ENCODE results near the gene ABL1.

Gene ABL1

GRCh38 chr9:130852801-130853200 is 17.7 kb downstream of the ABL1 start:
- DNase-seq: no peak

GRCh38 chr9:130854092-130854491 is 19.0 kb downstream of the ABL1 start:
- no peak for DNase-seq

- no peak for DNase-seq
Observed at GRCh38 chr9:130854835-130855234, 19.8 kb downstream of the ABL1 start.

- no peak for DNase-seq
Observed at GRCh38 chr9:130856474-130856873, 21.4 kb downstream of the ABL1 start.

- no peak for DNase-seq
Observed at GRCh38 chr9:130857864-130858738, 23.0 kb downstream of the ABL1 start.

- no peak for DNase-seq
Observed at GRCh38 chr9:130858739-130859705, 24.0 kb downstream of the ABL1 start.

- peak; percentile 14 for DNase-seq
Observed at GRCh38 chr9:130860458-130861316, 25.6 kb downstream of the ABL1 start.

GRCh38 chr9:130861372-130862180 is 26.5 kb downstream of the ABL1 start:
- no peak for DNase-seq

GRCh38 chr9:130862217-130862616 is 27.2 kb downstream of the ABL1 start:
- DNase-seq: no peak

- DNase-seq: no peak
Observed at GRCh38 chr9:130862747-130863146, 27.7 kb downstream of the ABL1 start.

- DNase-seq: no peak
Observed at GRCh38 chr9:130864541-130864940, 29.5 kb downstream of the ABL1 start.

GRCh38 chr9:130865921-130866320 is 30.9 kb downstream of the ABL1 start:
- no peak for DNase-seq

- peak; percentile 88 for DNase-seq
Observed at GRCh38 chr9:130866474-130866965, 31.5 kb downstream of the ABL1 start.

- no peak for DNase-seq
Observed at GRCh38 chr9:130867556-130867955, 32.5 kb downstream of the ABL1 start.

GRCh38 chr9:130868230-130868629 is 33.2 kb downstream of the ABL1 start:
- no peak for DNase-seq

GRCh38 chr9:130869250-130869649 is 34.2 kb downstream of the ABL1 start:
- DNase-seq: peak; percentile 81

- DNase-seq: no peak
Observed at GRCh38 chr9:130870491-130871381, 35.7 kb downstream of the ABL1 start.

- no peak for DNase-seq
Observed at GRCh38 chr9:130871395-130872062, 36.5 kb downstream of the ABL1 start.

GRCh38 chr9:130872093-130872492 is 37.0 kb downstream of the ABL1 start:
- DNase-seq: no peak

- no peak for DNase-seq
Observed at GRCh38 chr9:130872508-130872907, 37.5 kb downstream of the ABL1 start.

All from hematopoietic multipotent progenitor cell treated with erythropoietin and hydrocortisone succinate and interleukin-3 and kit ligand, for 6 days (in vitro differentiated cells).